Stimulated activated naive CD4-positive, alpha-beta T cell treated with Interleukin-2 at 50 U/mL for 16 hours (primary cell): ENCODE results near the gene GATA1.

Source experiments
- DNase-seq: peaks from one replicate; lab custom pipeline; 2025; lab: John Stamatoyannopoulos, UW

Gene GATA1

DNA sequence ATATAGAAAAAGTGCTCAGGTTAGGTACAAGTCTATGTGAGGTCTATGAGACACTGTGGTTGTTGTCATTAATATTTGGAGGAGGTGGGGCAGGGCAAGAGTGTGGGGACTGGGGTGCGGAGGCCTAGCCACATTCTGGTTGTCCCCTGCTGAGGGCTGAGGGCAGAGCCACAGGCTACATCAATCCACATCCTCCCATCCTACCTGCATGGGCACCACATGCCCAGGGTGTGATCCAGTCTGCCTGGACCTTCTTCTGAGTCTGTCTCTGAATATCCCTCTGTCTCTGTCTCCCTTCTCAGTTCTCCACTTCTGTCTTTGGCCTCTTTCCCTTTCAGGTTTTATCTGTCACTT lies 1.2 kb upstream of the GATA1 start:
- DNase-seq = no peak

DNA sequence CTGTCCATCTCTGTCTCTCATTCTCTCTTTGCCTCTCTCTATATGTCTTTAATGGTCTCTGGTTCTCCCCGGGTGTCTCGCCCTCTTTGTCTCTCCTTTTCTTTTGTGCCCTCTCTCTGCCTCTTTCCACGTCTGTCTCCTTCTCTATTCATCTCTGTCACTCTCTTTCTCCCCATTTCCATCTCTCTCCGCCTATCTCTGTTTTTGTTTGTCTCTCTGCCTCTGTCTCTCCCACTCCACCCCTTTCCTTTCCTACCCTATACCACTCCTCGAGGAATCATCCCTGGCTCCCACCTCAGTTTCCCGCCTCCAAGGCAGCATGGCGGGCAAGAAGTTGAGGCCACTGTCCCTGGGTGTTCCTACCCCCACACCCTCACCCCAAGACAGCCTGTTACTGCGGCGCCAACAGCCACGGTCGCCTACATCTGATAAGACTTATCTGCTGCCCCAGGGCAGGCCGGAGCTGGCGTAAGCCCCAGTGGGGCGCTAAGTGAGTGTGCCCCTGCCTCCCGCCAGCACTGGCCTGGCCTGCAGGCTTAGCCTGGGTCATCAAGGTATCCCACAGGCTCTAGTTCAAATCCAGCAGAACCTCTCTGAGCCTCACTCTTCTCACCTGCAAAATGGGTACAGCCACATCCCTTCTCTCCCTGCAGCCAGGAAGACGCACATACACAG lies 713 bp upstream of the GATA1 start:
- no peak for DNase-seq

DNA sequence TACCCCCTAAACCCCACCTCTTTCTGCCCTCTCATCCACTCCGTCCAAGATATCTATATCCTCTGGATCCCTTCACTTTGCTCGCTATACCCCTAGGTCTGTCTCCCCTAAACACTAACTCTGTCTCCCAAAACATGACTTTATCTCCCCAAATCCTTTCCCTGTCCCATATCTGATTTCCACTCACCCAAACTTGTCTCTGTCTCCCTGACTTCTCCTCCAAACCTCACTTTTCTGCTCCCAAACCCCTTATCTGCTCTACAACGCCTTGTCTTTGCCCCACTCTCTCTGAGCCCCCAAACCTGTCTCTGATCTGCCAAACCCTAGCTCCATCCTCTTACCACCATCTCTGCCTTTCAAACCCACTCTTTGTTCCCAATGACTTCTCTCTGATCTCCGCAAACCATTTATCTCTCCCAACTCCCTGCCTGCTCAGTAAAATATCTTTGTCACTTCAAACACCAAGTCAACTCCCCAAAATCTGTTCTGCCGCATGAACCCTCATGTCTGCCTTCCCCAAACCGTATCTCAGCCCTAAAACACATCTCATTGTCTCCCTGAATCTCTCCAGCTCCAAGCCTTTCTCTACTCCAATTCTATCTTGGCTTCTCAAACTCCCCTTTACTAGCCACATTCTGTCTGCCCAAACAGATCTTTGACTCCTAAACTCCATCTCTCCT lies 575 bp downstream of the GATA1 start:
- DNase-seq = no peak

DNA sequence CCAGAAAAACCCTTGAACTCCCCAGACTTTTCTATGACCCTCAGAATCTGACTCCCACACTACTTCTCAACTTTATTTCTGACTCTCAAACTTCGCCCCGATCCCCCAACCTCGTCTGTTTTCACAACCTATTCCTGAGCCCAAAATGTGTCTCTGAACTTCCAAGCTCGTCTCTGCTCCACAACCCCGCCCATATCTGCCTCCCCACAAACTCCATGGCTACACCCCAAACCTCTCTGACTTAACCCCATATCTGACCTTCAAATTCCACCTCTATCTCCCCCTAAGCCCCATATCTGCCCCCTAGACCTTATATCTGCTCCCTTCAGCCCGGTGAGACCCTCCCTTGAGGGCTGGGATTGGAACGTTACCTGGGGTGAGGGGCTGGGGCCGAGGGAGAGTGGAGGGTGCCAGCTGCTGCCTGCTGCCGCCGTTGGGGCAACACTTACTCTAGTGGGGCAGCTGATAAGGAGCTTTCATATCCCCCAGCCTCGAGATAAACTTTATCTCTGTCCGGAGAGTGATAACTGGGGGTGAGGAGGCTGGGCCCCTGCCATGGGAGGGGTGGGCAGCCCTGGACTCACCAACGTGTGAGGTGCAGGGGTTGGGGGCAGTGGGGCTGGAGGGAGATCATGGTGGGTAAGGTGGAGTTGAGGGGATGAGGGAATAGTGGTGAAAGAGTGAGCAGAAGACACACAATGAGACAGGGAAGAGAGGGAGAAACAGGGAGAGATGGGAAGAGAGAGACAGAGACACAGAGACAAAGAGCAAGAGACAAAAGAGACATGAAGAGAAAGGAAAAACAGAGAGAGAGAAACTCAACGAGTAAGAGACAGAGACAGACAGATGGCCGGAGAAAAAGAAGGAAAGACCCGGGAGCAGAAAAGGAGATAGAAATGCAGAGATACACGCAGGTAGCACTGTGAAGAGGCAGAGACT lies 1.4 kb downstream of the GATA1 start:
- DNase-seq = no peak

DNA sequence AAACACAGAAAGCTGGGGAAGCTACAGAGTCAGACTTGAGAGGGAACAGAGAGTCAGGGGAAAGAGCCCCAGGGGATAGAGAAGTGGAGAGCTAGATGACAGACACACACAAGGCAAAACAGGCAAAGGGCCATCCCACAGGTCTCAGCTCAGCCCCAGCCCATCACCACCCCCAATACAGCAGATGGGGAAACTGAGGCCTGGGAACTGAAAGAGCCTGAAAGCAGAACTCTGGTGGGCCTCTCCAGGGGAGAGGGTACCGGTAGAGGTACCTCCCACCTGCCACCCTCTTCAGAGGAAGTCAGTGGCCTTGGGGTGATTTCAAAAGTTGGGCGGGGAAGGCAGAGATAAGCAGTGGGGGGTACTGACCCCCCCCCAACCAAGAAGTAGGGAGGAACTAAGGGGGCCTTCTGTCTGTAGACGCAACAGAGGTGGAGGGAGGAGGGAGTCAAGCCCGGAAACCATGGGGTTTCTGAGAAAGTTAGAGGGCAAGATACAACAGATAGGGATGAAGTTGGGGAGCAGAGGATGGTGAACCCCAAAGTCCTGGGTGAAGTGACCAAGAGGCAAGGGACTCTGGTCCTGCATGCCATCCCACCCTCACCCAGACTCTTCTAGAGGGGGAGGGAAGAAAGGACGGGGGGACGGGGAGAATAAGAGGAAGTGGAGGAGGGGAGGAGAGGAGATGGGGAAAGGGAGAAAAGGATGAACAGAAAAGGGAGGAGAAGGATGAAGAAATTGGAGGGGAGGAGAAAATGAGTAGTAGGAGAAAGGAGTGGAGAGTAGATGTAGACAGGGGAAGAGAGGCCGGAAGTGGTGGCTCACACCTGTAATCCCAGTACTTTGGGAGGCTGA lies 3.2 kb downstream of the GATA1 start:
- DNase-seq = no peak

DNA sequence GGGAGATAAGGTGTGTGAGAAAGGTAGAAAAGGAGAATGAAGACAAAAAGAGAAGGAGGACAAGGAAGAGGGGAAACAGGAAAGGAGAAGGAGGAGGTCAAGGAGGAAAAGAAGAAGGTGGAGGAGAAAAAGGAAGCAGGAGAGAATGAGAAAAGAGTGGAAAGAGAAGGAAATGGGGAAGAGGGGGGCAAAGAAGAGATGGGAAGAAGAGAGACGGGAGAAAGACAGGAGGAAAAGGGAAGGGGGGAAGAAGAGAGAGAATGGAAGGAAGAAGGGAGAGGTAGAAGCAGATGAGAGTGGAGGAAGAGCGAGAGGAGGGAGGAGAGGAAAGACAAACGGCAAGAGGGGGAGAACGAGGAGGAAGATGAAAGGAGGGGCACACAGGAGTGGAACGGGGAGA lies 4.1 kb downstream of the GATA1 start:
- DNase-seq = no peak

DNA sequence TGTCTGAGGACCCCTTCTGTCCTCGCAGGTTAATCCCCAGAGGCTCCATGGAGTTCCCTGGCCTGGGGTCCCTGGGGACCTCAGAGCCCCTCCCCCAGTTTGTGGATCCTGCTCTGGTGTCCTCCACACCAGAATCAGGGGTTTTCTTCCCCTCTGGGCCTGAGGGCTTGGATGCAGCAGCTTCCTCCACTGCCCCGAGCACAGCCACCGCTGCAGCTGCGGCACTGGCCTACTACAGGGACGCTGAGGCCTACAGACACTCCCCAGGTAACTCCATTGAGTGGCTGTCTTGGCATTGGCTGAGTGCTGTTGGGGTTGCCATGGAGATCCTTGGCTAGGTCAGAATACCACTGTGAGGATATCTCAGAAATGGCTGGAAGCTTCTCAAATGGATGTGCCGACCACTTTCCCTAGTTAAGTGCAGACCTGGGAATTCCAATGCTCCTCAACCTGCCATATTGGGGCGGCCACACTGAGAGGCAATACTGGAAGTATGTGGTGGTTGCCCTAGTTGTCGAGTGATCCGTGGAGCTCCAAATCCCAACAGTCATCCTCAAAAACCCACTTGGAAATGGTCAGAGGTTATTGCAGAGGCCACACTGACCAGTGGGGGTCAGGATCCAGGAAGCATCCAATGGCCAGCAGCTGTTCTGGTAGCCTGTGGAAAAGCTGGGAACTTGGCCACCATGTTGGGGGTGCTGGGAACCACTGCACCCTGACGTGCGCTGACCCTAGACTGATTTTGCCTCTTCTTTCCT lies 4.9 kb downstream of the GATA1 start:
- no peak for DNase-seq

DNA sequence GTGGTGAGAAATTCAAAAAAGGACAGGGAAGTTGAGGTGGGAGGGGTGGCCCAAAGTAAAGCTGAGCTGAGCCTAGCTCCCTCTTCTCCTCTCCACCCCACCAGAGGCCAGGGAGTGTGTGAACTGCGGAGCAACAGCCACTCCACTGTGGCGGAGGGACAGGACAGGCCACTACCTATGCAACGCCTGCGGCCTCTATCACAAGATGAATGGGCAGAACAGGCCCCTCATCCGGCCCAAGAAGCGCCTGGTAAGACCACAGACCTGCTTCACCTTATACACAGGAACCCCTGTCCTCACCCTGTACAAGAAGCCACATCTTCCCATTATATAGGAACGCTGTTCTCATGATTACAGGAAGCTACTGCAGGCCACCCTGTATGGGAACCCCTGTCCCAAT lies 5.8 kb downstream of the GATA1 start:
- DNase-seq = no peak

DNA sequence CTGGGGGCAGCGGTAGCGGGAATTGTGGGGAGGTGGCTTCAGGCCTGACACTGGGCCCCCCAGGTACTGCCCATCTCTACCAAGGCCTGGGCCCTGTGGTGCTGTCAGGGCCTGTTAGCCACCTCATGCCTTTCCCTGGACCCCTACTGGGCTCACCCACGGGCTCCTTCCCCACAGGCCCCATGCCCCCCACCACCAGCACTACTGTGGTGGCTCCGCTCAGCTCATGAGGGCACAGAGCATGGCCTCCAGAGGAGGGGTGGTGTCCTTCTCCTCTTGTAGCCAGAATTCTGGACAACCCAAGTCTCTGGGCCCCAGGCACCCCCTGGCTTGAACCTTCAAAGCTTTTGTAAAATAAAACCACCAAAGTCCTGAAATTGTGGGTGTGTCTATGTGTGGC lies 7.5 kb downstream of the GATA1 start:
- DNase-seq = no peak

DNA sequence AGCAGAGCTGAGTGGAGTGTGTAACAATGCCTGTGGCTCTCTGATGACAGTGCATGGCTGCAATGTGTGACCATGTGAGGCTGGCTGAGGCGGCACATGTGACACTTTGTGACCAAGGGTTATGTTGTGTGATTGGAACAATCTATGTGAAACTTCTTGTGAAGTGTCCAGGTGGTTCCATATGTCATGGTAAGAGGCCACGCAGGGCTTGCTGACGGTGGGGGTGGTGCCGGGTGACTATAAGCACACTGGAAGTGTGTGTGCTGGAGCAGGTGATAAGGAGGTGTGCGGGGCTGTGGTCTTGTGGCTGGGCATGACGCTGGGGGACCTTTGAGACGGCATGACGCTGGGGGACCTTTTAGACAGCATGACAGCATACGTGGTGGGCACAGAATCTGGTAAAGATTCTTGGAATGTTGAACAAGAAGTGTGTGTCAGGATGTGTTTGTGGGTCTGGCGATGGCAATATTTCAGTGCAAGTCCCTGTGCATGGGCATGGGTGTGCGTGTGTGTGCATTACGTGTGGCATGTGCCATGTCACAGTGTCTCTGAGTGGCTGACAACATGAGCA lies 8.0 kb downstream of the GATA1 start:
- no peak for DNase-seq

DNA sequence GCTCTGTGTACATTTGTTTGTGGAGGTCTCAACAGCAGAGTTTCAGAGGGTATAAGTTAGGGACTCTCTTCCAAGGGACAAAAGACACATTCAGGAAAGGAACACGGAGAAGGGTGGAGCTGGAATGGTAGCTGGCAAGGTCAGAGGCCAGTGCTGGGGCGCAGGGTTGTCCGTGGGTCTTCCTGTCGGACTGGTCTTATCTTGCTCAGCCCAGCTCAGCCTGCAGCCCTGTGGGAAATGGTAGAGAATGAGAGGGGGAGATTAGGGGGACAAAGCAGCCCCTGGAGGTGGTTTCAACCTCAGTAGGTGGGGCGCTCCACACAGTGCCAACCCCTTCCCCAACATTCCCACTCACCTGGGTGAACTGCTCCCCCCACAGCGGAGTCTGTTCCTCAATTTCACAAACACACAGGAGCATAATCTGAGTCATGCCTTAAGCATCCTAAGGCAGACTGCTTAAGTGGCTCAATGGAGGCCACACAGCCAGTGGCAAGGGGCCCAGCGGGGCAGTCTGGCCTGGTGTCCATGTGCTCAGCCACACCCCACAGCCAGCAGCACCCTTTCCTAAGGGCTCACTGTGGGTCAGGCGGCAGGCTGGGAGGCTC lies 8.6 kb downstream of the GATA1 start:
- DNase-seq = no peak

DNA sequence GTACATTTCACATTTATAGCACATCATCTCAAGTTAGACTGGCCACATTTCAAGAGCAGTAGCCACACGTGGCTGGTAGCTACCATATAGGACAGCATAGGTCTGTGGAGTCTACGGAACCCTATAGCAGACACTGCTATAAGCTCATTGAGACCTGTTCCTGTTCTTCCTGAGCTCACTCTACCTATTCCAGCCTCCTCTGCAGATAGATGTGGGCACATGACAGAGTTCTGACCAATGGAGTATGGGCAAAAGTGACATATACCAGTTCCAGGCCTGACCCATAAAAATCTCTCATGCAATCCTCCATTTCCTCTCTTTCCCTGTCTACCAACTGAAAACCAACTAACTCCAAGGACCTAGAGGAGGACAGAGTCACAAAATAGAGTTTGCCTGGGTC lies 11.9 kb downstream of the GATA1 start:
- no peak for DNase-seq

DNA sequence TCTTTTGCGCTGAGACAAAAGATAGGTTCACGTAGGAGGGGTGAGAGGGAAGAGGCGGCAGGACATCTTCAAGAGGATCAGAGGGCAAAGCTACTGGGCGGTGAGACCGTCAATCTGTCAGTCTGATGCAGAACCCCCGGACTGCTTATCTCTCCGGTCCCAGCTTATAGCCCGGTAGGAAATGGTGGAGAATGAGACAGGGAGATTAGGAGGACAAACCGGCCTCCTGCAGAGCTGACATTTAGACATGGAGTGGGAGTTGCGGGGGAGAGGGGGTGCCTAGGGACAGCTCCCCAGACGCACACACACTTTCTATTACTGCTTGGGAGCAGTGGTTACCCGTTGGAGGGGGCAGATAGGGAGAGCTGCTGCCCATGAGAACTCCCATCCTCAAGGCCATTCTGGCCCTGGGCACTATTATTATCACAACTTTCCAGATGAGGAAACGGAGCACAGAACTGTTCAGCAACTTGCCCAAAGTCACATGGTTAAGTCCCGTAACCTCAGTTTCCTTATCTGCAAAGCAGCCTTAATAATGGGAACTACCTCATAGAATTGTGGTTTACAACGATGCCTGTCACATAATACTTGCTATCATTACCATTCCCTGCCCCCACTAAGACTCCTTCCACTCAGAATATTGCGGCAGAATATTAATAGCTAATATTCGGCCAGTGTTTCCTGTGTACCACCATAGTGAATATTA lies 14.3 kb downstream of the GATA1 start:
- no peak for DNase-seq

DNA sequence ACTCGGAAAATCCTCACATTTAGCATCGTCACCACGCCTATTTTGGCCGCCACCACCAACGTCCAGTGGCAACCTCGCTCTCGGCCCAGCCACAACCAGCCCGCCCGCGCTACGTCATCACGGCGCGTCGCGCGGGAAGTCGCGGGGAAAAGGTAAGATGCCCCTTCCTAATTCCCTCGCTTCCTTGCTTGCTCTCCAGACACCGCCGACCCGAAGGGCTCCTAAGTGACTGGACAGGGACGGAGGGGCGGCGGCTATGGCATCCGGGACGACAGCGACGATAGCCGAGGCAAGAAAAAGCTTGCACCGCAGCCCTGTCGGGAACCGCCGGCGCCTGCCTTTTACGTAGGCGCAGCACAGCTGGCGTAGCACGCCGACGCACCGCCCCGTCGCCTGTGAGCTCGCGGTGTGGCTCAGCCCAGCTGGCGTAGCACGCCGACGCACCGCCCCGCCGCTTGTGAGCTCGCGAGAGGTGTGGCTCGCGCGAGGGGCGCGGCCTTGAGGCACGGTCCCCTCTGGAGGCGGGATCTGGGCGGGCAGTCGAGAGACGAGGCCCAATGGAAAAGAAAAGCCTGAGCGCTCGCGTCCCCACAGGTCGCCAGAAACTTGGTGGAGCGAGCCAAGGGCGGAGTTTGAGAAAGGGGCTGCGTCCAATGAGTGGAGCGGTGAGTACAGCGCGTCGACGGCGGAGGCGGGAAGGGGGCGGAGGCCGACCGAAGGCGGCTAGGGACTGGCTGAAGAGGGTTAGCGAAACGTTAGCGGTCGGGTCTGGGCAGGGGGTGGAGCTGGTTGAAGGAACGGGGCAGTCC lies 15.1 kb downstream of the GATA1 start, which contains the start of gene HDAC6:
HDAC6 (plus strand) TSS at position 788 of the 809 bp plus-strand sequence. CDS start 626 bp downstream, outside the sequence.
- peak; percentile 96 for DNase-seq

DNA sequence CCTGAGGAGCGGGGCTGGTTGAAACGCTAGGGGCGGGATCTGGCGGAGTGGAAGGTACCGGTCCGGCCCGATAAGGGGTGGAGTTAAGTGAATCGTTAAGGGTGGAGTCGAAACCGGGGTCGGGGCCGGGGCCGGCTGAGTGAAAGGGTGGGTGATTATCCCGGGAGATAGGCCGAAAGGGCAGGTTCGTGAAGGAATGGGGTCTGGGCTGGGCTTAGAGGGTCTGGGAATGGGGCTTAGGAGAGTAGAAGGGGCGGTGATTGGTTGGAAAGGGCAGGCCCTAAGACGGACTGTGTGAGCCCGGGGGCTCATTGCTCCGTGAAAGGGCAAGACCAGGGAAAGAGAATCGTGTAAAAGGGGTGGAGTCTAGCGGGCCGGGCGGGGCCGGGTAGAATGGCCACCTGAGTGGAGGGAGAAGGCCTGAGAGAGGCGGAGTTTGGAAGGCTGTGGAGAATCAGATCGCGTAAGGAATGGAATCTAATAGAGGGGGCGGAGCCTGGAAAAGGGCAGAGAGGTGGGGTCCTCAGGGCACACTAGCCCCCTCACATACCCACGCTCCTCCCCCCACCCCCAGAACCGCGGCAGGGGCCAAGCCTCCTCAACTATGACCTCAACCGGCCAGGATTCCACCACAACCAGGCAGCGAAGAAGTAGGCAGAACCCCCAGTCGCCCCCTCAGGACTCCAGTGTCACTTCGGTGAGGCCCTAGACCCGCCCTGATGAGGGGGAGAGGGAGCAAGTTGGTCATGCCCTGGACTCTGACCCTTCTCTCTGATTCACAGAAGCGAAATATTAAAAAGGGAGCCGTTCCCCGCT lies 15.9 kb downstream of the GATA1 start:
- peak; percentile 58 for DNase-seq

DNA sequence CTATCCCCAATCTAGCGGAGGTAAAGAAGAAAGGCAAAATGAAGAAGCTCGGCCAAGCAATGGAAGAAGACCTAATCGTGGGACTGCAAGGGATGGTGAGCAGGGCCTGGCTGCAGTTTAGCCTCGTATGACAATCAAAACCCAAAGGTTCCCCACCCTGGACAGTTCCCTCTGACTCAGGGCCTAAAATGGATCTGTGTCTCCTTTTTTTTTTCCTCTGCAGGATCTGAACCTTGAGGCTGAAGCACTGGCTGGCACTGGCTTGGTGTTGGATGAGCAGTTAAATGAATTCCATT lies 16.5 kb downstream of the GATA1 start:
- DNase-seq = no peak

DNA sequence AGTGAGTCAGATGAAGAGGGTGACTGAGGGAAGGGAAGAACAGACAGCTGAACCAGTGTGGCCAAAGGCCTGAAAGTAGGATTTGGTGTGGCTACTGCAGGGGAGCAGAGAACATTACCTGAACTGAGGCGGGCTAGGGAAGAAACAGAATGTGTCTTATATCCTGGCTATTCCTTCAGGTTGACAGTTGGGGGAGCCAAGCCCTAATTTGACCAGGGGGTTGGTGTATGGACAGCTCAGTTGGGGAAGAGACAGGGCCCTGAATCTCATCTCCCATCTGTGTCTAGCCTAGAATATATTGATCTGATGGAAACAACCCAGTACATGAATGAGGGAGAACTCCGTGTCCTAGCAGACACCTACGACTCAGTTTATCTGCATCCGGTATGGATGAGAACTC lies 19.7 kb downstream of the GATA1 start:
- no peak for DNase-seq

DNA sequence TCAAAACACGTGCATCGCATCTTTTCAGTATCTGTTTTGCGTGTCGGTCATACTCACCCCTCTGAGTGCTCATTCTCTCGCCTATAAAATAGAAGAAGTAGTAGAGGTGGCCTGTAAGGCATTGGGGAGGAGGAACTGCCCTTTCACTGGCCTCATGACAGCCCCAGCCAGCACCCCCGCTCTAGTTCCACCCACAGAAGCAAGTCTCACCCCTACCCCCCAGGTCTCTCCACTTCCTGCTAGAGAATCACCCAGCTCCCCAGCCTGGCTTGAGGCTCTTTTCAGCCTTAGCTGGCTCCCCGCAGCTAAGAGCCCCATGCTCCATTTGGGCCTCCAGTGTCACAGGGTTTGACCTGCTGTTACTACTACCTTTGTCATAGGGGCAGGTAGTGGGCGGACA lies 27.3 kb downstream of the GATA1 start:
- no peak for DNase-seq
